GM18867 (cell line): ENCODE data around the gene NR2C2.

Source experiments
- ATAC-seq: cut with Tn5 transposase; IDR thresholded peaks from one replicate; pipeline ENCODE4 v1.9.1; 2021; ENCODE audit warnings: mild to moderate bottlenecking, moderate library complexity; ENCODE audit not compliant: unreplicated experiment

NR2C2 gene

DNA sequence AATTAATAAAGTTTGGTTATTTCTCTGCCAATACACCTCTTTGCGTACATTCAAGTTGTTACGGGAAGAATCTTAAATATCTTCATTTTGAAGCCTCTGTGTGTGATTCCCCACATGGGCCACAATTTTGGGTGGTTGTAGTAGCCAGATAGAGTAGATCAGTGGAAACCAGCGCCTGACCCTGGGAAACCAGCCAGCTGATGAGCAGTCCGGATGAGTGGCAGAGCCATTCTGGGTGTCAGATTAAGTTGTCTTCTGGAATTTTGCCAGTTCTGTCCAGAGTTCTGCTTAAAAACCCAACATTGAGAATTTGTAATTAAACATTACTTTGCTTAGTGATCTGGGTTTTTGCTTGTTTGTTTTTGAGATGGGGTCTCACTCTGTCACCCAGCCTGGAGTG is 68.1 kb downstream of the NR2C2 start:
- no peak for ATAC-seq

DNA sequence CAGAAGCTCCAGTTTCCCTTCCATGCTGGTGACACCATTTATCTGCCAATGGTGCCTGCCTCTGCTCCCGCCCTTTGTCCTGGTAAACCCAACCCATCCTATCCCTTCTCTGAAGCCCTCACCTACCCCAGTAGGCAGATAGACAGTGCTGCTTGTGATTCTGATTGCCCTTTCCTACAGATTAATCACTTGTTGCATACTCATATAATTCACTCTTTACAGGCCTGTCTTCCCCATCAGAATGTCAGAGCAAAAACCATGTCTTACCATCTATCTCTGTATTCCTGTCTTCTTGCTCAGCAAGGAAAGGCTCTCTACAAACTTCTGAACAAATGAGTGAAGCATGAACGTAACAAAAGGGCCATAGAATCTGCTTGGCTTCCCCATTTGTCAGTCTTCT is 69.8 kb downstream of the NR2C2 start:
- no peak for ATAC-seq

DNA sequence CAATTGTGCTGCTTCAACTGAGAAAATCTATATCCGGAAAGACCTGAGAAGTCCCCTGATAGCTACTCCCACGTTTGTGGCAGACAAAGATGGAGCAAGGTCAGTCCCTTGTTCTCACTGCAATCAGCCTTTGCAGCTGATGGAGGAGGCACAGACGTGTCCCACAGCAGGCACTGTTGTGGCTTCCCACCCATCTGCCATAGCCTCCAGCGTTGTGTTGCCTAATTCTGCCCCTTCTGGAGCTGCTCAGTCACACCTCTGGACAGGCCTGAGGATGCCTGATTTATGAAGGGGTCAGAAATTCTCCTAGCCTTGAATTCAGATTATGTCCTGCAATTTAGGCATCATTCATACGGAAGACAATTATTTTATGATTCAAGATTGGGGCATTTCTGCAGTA is 75.9 kb downstream of the NR2C2 start:
- no peak for ATAC-seq

DNA sequence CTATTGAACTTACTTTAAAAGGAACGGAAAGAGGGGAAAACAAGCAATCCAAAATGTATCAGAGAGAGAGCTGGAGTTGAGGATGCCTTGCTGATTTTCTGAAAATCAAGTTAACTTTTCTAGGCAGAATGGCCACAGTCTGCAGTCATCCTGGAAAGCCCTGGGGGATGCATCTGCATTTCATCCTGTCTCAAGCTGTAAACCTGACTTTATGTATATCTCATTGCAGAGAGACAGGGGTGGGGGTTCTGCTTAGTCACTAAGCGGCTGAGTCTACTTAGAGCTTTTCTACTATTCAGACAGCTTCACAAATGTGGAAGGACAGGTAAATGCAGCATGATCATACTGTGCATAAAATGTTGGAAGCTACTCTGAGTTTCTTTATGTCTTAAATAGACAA is 76.3 kb downstream of the NR2C2 start:
- no peak for ATAC-seq

DNA sequence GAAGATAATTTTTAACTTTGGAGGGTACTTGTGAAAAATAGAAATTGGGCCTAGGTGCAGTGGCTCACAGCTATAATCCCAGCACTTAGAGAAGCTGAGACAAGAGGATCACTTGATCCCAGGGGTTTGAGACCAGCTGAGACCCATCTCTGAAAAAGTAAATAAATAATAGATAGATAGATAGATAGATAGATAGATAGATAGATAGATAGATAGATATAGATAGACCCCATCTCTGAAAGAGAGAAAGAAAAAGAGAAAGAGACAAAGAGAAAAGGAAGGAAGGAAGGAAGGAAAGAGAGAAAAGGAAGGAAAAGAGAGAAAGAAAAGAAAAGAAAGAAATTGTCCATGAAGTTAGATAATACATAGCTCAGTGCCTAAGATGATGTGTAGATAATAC is 82.2 kb downstream of the NR2C2 start:
- no peak for ATAC-seq

DNA sequence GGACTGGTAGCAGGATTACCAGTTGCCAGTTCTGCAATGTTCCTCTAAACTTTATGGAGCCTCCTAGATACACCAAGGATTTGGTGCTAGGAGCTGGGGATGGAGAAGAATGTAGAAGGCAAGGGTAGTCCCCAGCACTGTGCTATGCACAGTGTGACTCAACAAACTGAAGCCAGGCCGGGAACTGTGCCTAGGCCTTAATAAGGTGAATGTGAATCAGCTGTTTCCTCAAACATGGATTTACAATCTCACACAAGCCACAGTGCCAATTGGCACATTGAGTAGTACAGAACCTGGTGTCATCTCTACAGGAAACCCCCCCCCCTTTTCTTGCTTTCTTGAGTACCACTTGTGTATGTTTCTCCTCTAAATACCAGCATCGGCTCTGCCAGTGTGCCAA is 85.3 kb downstream of the NR2C2 start:
- ATAC-seq: no peak

DNA sequence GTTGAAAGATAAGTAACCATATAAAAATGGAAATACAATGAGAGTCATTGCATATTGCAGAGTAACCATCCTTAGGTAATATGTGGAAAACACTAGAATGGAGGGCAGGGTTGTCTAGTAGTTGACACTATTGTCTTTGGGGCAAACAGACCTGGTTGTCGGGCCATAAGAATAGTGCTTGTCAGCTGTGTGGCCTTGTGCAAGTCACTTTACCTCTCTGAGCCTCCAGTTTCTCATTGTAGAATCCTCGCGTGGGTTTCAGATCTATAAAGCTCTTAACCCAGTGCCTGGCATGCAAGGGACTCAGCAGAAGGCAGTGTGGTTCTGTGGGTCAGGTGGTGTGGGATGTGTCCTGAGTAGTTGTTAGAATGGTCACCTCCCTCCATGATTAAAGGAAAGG is 85.7 kb downstream of the NR2C2 start:
- ATAC-seq: no peak

DNA sequence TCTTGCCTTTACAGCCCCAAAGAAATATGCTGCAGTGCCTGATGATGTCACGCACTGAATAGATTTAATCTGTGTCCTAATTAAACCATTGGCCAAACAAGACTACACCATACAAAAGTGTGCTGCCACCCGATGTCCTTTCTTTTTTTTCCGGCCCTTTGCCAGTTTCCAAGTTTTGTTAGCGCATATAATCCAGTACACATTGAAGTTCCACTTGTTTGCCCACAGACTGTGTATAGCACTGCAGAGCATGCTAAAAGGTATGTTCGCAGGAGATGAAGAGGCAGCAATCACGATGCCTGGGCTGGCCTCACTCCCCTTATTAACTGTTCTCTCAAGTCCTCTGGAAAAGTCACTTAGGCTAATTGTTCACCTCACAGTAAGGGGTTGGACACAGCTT is 90.9 kb downstream of the NR2C2 start:
- ATAC-seq: no peak

DNA sequence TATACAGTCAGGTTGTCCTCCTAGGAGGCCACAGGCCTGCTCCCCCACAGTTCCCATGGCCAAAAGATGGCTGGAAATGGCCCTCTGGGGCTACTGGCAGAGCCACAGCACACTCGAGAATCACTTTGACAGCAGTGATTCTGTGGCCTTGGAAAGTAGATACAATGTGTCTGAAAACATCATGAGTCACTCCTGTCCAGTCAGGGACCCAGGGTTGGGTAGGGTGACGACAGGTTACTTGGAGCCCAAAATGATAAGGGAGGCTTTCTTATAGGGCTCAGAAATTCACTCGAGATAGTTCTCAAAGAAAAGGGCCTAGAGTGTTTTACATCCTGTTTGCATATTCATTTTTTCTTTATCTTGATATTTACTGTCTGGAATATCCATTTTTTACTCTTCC is 93.5 kb downstream of the NR2C2 start:
- no peak for ATAC-seq

DNA sequence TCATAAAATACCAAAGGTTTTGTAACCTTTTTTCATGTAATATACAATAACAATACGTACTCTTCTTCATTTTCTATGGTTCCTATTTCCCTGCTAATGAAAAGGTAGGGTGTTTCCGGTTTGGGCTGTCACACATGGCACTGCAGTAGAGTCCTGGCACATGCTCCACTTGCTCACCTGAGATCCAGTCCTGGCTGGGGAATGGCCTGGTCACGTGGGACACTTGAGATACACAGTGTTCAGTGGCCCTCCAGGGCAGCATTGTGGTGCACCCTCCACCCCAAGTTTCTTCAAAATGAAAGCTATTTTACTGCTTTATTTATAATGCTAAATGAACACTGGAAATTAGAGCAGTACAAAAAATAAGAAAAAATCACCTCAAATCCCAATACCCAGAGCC is 94.6 kb downstream of the NR2C2 start:
- no peak for ATAC-seq

DNA sequence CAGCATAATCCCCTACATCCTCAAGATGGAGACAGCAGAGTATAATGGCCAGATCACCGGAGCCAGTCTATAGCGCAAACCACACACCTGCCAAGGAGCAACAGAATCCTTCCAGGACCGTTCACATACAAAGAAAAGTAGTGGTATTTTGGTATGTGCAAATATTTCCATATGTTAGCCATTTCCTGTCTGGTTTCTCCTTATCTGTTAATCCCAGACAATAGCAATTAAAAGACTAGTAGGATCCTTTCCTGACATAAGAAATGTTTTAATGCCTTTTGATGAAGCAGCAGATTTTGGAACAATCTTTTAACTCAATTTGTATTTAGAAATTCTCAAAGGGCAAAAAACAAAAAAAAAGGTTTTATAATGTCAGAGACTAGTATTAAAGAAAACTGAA is 95.6 kb downstream of the NR2C2 start:
- ATAC-seq: no peak

DNA sequence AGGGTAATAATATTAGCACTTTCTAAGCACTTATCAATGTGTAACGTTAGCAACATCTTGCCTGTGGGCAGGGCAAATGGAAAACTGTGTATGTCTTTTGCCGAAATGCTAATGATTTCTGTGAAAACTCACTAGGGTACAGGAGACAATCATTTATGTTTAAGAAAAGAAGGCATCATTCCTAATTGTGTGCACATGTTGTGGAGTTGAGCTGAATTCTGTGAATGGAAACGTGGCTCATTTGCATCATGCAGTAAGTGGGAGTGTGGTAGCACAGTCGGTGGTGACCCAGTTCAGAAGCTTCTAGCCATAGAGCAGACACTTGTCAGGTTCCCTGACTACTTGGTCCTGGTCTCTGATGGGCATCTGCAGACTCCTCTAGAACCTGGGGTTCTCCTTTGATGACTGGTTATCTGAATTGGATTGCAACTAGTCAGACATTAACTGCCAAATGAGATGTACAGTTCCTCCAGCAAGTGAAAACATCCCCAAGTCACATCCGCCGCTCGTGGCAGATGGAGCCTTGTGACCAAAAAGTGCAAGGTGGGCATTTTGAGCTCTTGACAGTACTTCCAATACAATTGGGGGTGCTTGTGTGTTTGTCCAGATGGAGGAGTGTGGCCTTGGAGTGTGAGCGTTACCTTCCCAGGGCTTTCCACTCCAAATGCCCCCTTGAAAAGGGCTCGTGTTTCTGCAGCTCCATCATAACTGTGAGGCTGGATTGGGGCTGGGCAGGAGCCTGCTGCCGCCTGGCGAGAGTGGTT is 96.2 kb downstream of the NR2C2 start:
- no peak for ATAC-seq

DNA sequence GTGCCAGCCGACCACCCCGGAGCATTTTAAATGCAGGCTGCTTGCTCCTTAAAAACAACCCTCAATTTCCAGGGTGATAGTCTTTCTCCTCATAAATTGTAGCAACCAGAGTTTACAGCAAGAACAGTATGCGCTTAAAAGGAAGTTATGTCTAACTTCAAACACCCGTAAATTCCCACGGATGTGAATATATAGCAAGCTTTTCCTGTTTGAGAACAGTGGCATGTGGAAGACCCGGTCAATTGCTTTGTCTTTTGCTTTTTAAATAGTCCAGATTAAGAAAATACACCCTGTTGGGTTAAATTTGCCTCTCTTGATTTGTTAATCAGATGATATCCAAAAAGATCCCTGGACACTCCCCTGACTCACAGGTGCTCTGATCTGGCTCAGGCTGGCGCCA is 96.9 kb downstream of the NR2C2 start:
- no peak for ATAC-seq

DNA sequence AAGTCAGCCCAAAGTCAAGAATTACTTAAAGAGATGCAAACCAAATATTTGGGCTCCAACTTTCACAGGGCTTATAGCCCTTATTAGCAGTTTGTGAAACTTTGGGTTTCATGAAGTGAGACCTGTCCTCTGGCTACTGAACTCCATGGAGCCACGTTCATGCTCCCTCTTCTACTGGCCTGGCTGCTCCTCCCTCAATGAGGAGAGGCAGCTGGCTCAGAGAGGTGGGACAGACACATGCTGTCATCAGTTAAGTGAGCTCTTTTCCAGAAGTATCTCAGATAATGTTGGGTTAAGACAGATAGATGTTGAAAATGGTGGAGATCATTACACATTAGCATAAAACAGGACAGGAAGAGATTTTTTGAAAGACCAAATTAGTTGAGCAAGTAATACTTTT is 98.3 kb downstream of the NR2C2 start:
- no peak for ATAC-seq

DNA sequence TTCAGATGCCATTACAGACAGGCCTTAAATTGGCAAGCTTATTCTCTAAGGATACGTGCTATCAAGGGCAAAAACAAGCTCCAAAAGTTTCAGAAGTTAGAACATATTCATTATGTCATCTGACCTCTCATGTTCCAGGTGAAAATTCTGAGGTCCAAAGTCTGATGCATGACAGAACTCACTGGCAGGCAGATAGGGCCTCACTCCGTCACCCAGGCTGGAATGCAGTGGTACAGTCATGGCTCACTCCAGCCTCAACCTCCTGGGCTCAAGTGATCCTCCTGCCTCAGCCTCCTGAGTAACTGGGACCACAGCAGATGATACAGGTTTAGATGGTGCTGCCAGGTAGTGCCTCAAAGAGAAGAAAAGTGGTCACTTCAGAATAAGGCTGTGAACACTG is 102.2 kb downstream of the NR2C2 start:
- no peak for ATAC-seq

DNA sequence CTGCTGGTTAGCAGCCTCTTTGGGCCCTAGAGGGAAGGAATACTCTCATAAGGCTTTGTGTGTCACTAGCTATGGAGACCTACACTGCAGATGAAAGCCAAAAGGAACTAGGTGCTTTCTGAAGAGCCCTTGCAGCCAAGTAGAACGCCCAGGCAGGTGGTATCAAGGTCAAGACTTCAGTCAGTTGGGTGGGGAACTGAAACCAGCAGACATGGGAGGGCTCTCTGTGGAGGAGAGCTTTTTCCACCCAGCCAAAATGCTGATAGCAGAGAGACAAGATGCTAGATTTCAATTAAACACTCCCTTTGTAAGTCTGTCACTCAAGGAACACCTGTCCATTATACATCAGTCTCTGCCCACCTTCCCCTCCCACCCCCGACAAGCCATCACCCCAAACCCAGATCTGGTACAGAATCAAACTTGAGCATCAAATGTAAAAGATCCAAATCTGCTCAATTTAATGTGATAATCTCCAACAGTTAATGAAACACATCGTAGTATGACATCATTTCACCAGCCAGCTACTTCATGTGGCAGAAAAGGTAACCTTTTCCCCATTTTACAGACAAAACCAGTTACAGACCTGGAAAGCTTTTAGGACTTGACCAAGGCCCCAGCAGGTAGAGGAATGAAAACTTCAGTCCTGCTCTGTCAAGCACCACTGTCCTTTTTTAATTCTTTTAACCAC is 103.2 kb downstream of the NR2C2 start:
- peak; percentile 73 for ATAC-seq

DNA sequence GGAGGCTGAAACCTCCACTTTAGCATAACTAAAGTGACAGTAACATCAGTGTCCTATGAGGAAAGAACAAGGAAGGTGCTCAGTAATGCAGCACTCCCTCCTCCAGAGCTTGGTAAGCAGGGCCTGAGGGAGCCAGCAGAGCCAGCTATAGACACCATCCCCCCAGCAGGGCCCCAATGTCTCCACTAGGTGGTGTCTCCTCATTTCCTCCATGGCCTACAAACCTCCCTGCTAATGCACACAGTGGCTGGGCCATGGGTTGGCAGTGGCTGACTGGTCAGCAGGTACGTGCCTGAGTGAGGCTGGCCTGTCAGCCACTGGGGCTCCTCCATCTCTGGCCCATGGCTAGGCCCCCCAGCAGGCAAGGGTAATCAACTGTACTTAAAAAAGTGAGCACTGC is 104.1 kb downstream of the NR2C2 start:
- peak; percentile 58 for ATAC-seq

DNA sequence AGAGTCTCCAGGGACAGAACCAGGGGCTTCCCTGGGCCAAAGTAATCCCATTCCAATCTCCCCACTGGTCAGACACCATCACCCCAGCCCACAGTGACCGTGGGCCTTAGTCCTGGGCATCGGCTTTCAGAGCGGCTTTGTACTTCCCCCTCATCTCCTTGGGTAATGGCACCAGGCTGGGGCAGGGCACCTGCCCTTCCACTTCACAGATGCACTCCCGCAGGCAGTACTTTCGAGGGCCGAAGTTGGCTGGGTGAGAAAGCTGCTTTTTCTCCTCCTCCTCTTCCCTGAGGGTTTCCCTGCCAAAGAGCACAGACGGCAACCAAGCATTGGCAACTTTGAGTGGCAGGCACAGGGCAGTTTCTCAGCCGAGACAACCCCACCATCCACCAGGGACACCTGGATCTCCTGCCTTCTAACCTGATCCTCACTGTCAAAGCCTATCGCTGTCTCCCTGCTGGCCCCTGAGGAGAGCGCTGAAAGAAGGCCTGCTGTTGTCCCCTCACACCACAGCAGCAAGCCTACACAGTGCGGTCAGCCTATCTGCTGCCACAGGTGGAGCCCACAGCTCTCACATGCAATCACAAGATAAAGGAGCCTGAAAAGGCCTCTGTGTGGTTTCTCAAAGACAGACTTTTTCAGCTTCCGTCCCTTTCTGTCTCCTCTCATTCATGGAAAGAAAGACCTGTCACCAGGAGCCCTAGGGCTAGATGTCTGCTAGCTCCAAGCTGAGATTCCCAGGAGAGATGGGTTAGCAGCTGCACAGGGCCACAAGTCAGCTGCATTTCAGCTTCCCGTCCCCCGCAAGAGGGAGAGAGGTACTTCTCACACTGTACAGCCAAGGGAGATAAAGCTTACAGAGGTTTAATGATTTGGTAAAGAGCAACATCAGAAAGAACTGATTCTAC is 105.2 kb downstream of the NR2C2 start:
- ATAC-seq: no peak

DNA sequence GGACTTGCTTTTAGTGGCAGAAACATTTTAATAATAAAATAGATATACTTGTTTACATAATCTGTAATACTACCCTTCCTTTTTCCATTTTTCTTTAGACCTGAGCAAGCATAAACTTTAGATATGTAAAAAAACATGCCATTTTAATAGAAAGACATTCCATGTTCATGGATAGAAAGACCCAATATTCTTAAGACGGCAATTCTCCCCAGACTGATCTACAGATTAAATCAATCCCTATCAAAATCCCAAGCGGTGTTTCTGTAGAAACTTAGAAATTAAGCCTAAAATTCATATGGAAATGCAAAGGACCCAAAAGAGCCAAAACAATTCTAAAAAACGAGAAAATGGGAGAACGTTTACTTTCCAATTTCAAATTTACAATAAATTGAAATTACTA is 106.2 kb downstream of the NR2C2 start:
- no peak for ATAC-seq

DNA sequence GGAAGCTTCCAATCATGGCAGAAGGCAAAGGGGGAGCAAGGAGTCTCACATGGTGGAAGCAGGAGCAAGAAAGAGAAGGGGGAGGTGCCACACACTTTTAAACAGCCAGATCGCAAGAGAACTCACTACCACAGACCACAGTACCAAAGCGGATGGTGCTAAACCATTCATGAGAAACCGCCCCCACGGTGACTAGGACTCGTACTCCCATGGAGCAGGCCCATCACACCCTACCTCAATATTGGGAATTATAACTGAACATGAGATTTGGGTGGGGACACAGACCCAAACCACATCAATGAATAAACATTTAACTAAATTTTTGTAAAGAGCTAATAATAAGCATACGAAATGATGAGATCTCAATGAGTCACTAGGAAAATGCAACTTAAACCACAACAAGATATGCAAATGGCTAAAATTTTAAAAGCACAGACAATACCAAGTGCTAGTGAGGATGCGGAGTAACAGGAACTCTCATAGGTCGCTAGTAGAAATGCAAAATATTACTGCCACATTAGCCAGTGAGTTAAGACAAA is 107.7 kb downstream of the NR2C2 start:
- peak; percentile 54 for ATAC-seq

DNA sequence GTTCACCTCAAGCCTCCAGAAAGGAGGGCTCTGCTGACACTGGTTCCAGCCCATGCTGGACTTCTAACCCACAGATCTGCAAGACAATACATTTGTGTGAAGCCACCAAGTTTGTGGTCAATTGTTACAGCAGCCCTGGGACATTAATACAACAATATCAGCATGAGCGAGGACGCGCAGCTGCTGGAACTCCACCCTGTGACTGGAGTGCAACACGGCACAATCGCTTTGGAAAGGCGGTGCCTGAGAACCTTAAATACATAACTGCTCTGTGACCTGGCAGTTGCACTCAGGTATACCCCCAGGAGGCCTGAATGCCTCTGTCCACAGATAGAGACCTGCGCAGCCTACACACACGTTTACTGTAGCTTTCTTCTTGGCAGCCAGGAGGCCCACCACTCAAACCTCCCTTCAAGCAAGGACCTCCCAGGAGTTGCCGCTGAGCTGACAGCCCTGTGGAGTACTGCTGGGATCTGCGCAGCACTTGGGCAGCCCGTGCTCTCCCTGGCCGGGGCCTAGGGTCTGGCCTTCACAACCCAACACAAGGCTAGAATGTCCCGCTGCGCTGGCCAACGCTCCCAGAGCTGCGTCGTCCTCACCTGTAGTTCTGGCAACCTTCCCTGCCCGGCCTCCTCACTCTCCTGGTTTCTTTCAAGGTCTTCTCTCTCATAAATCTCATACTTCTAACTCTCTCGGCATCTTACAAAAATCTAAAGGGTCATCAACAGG is 109.5 kb downstream of the NR2C2 start:
- no peak for ATAC-seq
